ENCODE measurements around the gene ADCY3. TPM values are rescaled to one million over a fixed set of nuclear protein-coding genes. Genes with fewer than 3 reads are reported as not detected.

ADCY3 gene
- polyA plus RNA-seq, 3 donors, result 19.9 to 26.4 (median 20.0) TPM

Other genes starting within 250 kb of the ADCY3 start
- 10 to 100 TPM; 36.2 to 41.0 (median 37.8) TPM for gene PTRHD1, start 126.8 kb downstream of the ADCY3 start, polyA plus RNA-seq (ENCODE audit: insufficient read length in 3 of 3)
- 10 to 100 TPM; 19.2 to 21.0 (median 19.9) TPM for gene CENPO, start 126.8 kb downstream of the ADCY3 start, polyA plus RNA-seq (ENCODE audit: insufficient read length in 3 of 3)
- gene DNAJC27, start 51.7 kb upstream of the ADCY3 start, polyA plus RNA-seq (ENCODE audit: insufficient read length in 3 of 3), result 10 to 100 TPM in 1 of 3 donors, 1 to 10 TPM in 2; 8.5 to 10.9 (median 9.2) TPM
- 1 to 10 TPM; 5.9 to 7.5 (median 7.4) TPM for gene EFR3B, start 121.8 kb upstream of the ADCY3 start, polyA plus RNA-seq (ENCODE audit: insufficient read length in 3 of 3)
- gene POMC, start 248.3 kb upstream of the ADCY3 start, polyA plus RNA-seq (ENCODE audit: insufficient read length in 3 of 3), result 10 to 100 TPM in 1 of 3 donors, 1 to 10 TPM in 2; 3.1 to 13.1 (median 8.4) TPM

All from renal cortex interstitium (tissue), 3 donors.